Activated T-helper 2 cell treated with anti-CD3 and anti-CD28 coated beads, Interferon-gamma antibody, Interleukin-2, Interleukin-4, amounts not matched to agents 10 μg/mL and 5 μg/mL and 100 μg/mL, durations not matched to agents 14 hours and 24 hours and 36 hours (primary cell): Measurements from ENCODE around the gene PLEKHA1. TPM values are rescaled to one million over a fixed set of nuclear protein-coding genes. Genes with fewer than 3 reads are reported as not detected.

Experiments used
- DNase-seq: peaks from one replicate; pipeline ENCODE4 v3.0.0; 2021; ENCODE audit warnings: low spot score
- H3K27ac Mint-ChIP-seq: one replicate; pipeline ENCODE4 v1.8.0; 2021; ENCODE audit warnings: mixed read lengths
- H3K27me3 Mint-ChIP-seq: one replicate; pipeline ENCODE4 v1.8.0; 2021; ENCODE audit warnings: low read depth, mixed read lengths
- H3K36me3 Mint-ChIP-seq: one replicate; pipeline ENCODE4 v1.8.0; 2021; ENCODE audit warnings: low read depth, mixed read lengths
- H3K4me1 Mint-ChIP-seq: one replicate; pipeline ENCODE4 v1.8.0; 2021; ENCODE audit warnings: low read depth, mixed read lengths
- H3K4me3 Mint-ChIP-seq: one replicate; pipeline ENCODE4 v1.8.0; 2021; ENCODE audit warnings: low read depth, mild to moderate bottlenecking, moderate library complexity, mixed read lengths
- H3K9me3 Mint-ChIP-seq: one replicate; pipeline ENCODE4 v1.8.0; 2021; ENCODE audit warnings: mixed read lengths
- intact Hi-C: fragments of 100-400 bp; cut with micrococcal nuclease; formaldehyde crosslinking; loops from one replicate; pipeline ENCODE4 v1.15.1; 2023
- total RNA-seq: library from RNA; stranded (reverse); gene quantifications from 2 replicates; pipeline ENCODE4 v1.2.3, GENCODE V29; 2022

The PLEKHA1 gene
- total RNA-seq, 1 donor from 2014 or later: 4.5 TPM

DNA sequence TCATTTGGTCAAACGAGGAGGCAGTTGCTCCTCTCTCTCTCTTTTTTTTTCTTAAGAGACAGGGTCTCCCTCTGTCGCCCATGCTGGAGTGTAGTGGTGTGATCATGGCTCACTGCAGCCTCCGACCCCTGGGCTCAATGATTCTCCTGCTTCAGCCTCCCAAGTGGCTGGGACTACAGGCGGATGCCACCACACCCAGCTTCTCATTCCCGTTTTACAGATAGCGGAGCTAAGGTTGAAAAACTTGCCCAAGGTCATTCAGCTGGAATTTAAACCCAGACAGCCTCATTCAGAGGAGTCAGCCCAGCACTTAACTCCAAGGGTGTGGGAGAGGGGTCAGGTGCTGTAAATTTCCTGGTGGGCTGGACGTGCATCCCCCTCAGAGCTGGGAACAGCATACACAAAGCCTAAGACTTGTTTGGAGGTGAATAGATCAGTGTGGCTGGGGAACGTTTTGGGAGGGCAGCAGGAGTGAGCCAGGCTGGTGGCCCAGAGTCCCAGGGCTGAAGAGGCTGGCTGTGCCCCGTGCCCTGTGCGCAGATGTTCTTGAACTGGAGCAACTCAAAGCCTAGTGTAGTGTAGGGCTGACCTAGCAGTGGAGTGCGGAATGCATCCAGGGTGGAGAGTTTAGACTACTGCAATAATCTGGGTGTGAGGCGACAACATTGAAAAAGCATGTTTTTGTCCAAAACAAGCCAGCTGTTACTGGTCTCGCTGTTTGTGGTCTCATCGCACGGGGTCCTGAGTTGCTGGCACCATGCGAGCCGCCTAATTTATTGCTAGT lies 89.2 kb downstream of the PLEKHA1 start:
- H3K27ac Mint-ChIP-seq: no peak overlapping the region
- peaks cover 4% of the 10 kb centered on the region for H3K4me1 Mint-ChIP-seq
- H3K27me3 Mint-ChIP-seq: peaks cover 59% of the 10 kb centered on the region
- no peaks in the 10 kb centered on the region for H3K36me3 Mint-ChIP-seq
- H3K9me3 Mint-ChIP-seq: no peaks in the 10 kb centered on the region
- H3K4me3 Mint-ChIP-seq: no peak overlapping the region
- intact Hi-C loops: no loop called here
- no peak for DNase-seq

DNA sequence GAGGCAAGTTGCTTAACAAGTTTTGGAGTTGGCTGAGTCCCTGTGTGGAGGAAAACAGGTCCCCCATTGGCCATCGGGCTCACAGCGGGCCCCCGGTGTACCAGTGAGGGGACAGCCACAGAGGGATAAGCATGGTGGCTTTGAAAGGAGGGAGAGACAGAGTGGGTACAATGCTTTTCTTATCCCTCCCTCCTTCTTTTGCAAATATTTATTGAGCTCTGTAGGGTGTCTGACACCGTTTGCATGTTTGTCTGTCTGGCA lies 89.7 kb downstream of the PLEKHA1 start:
- peaks cover 4% of the 10 kb centered on the region for H3K4me1 Mint-ChIP-seq
- DNase-seq: no peak
- no peaks in the 10 kb centered on the region for H3K9me3 Mint-ChIP-seq
- no peak overlapping the region for H3K4me3 Mint-ChIP-seq
- intact Hi-C loops: no loop called here
- H3K36me3 Mint-ChIP-seq: no peaks in the 10 kb centered on the region
- H3K27ac Mint-ChIP-seq: no peak overlapping the region
- peaks cover 54% of the 10 kb centered on the region for H3K27me3 Mint-ChIP-seq

- intact Hi-C loops: no loop called here
- H3K4me1 Mint-ChIP-seq: peaks cover 4% of the 10 kb centered on the region
- no peak for DNase-seq
- H3K9me3 Mint-ChIP-seq: no peaks in the 10 kb centered on the region
- H3K4me3 Mint-ChIP-seq: no peak overlapping the region
- H3K27me3 Mint-ChIP-seq: peaks cover 50% of the 10 kb centered on the region
- no peaks in the 10 kb centered on the region for H3K36me3 Mint-ChIP-seq
- H3K27ac Mint-ChIP-seq: no peak overlapping the region
Measured at GRCh38 chr10:122464586-122464985, 90.1 kb downstream of the PLEKHA1 start.

DNA sequence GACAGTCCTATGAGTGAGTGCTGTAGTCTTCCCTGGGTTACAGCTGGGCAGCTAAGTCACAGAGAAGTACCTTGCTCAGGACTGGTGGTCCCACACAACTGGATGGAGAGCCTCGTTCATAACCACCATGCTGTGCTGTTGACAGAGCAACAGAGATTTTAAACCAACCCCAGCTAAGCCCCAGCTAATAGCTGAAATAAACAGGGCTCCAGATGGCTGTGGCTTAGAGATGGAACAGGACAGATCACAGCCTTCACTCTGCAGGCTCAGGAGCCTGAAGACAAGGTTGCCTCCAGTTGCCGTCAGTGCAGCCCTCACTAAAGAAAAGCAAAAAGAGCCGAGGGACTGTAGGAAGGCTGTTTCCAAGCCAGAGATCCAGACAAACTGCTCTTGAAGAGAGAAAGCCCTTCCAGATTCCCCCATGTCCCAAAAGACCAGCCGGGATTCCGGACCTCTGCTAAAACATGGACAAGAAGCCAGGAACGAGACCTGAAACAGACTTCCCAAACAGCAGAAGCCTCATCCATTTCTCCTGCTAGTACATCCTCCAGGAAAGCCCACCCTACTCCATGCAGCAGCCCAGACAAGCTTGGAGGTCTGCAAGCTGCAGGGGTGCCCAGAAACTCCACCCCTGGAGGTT lies 91.0 kb downstream of the PLEKHA1 start:
- Mint-ChIP-seq H3K4me1 (peaks cover 4% of the 10 kb centered on the region), H3K9me3 (no peaks in the 10 kb centered on the region), H3K27ac (no peak overlapping the region), H3K4me3 (no peak overlapping the region), H3K27me3 (peaks cover 48% of the 10 kb centered on the region), H3K36me3 (no peaks in the 10 kb centered on the region)
- DNase-seq: no peak
- intact Hi-C loops: no loop called here

DNA sequence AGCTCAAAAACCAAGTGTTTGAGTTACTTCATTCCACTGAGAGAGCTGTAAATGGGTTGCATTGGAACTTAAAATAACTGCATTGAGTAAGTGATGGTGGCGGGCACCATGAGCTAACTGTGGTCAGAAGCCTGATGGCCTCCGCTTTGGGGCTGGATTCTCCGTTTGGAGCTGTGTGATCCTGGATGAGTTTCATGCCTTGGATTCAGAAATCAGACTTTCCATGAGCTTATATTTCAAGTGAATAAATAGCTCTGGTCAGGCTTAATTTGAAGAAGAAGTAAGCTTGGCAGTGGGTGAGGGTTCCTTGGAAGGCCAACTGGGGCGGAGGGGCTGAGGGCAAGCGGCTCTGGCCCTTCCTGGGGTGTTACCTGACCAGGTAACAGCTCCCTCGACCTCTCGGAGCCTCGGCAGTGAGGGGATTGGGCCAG lies 92.5 kb downstream of the PLEKHA1 start:
- Mint-ChIP-seq H3K9me3 (no peaks in the 10 kb centered on the region), H3K4me1 (peaks cover 4% of the 10 kb centered on the region), H3K36me3 (no peaks in the 10 kb centered on the region), H3K27me3 (peaks cover 53% of the 10 kb centered on the region), H3K27ac (no peak overlapping the region), H3K4me3 (no peak overlapping the region)
- intact Hi-C loops: no loop called here
- no peak for DNase-seq

- Mint-ChIP-seq H3K4me3 (no peak overlapping the region), H3K9me3 (no peaks in the 10 kb centered on the region), H3K4me1 (peaks cover 3% of the 10 kb centered on the region), H3K27me3 (peaks cover 49% of the 10 kb centered on the region), H3K36me3 (no peaks in the 10 kb centered on the region), H3K27ac (no peak overlapping the region)
- no peak for DNase-seq
- intact Hi-C loops: no loop called here
Measured at GRCh38 chr10:122467701-122468100, 93.2 kb downstream of the PLEKHA1 start.

DNA sequence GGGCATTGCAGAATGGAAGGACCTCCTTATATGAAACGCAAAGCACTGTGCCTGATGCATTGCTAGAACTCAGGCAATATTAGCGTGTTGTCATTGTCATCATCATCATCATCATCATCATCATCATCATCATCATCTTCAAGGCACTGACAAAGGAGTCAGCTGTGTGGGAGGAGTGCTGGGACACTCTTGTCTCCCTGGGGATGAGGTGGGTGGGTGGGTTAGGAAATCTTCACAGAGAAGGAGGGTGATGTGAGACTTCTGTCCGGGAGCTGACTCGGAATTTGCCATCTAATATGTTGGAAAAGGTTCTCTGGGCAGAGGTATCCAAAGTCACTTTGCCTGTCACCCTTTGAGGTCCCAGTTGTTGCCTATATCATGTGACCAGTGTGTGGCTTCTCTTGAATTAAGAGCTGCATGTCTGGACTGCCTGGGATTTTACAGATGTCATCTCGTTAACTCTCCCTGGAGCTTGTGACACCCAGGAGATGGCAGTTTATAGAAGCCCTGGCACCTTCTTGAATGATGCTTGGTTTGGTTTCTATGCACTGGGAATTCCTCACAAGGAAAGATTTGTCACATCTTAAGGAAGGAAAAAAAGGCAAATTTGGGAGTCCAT lies 93.9 kb downstream of the PLEKHA1 start:
- no peak overlapping the region for H3K4me3 Mint-ChIP-seq
- H3K27ac Mint-ChIP-seq: no peak overlapping the region
- no peak for DNase-seq
- H3K36me3 Mint-ChIP-seq: no peaks in the 10 kb centered on the region
- H3K4me1 Mint-ChIP-seq: no peaks in the 10 kb centered on the region
- peaks cover 42% of the 10 kb centered on the region for H3K27me3 Mint-ChIP-seq
- intact Hi-C loops: no loop called here
- H3K9me3 Mint-ChIP-seq: no peaks in the 10 kb centered on the region

DNA sequence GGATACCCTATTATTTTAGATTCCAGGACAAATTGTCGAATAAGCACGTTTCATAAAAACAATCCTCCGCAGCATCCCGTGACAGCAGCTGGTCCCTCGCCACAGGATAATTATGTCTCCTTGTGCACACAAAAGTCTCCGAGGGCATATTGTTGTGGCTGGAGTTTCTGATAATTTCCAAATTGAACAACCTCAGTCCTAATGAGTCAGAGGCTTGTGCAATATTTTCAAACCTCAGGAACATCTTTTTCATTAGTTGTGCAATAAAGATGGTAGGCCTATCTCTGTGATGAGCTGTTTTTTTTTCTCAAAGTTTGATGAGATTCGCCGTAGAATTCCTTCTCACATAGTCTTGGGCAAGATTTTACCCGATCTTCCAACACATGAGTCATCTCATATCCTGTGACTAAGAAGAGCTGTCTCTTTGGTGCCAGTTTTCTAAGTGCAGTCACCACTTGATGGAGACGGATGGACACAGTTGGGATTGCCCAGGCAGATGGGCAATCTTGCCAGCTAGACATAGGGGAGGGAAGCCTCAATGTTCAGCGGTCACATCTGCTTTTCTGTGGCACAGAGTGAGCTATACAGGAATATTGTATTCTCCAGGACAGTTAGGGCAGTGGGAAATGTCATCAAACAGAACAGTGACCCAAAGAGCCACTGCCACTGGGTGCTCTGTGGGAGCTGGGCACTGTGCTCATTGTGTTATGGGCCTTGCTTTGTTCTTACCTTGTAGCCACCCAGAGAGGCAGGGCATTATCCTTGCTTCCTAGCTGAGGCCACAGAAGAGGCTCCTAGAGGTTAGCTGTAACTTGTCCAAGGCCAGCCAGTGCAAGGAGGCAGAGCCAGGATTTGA lies 94.6 kb downstream of the PLEKHA1 start:
- Mint-ChIP-seq H3K27ac (no peak overlapping the region), H3K4me1 (no peaks in the 10 kb centered on the region)
- intact Hi-C loops: no loop called here

GRCh38 chr10:122469848-122470247 lies 95.3 kb downstream of the PLEKHA1 start:
- Mint-ChIP-seq H3K4me1 (no peaks in the 10 kb centered on the region), H3K36me3 (no peaks in the 10 kb centered on the region), H3K27ac (no peak overlapping the region), H3K4me3 (no peak overlapping the region), H3K27me3 (peaks cover 40% of the 10 kb centered on the region), H3K9me3 (no peaks in the 10 kb centered on the region)
- no peak for DNase-seq
- intact Hi-C loops: no loop called here

More for the DNA sequence above, 94.6 kb downstream of the PLEKHA1 start:
- no peaks in the 10 kb centered on the region for H3K9me3 Mint-ChIP-seq
- no peak overlapping the region for H3K4me3 Mint-ChIP-seq
- peaks cover 40% of the 10 kb centered on the region for H3K27me3 Mint-ChIP-seq
- DNase-seq: no peak
- no peaks in the 10 kb centered on the region for H3K36me3 Mint-ChIP-seq

- Mint-ChIP-seq H3K9me3 (no peaks in the 10 kb centered on the region), H3K4me3 (no peak overlapping the region), H3K36me3 (no peaks in the 10 kb centered on the region), H3K4me1 (no peaks in the 10 kb centered on the region), H3K27ac (no peak overlapping the region), H3K27me3 (peaks cover 31% of the 10 kb centered on the region)
- intact Hi-C loops: no loop called here
- no peak for DNase-seq
Measured at GRCh38 chr10:122471531-122472177, 97.1 kb downstream of the PLEKHA1 start.

DNA sequence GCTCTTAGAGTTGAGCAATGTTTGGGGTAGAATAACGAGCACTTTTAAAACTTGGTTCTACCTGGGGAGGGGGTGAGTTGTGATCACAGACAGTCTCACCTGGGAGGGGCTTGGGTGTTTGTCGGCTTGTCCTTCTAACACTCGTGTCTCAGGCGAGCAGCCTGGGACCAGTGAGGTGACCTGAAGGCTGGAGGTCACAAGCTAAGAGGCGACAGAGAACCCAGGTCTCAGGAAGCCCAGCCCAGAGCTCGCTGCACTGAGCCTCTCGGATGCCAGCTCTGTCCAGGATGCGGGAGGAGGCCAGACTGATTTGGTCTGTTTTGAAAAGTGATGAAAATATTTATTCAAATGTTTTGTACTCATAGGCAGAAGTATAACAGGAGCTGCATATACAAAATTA lies 98.6 kb downstream of the PLEKHA1 start:
- peaks cover 31% of the 10 kb centered on the region for H3K27me3 Mint-ChIP-seq
- H3K27ac Mint-ChIP-seq: no peak overlapping the region
- H3K9me3 Mint-ChIP-seq: no peaks in the 10 kb centered on the region
- intact Hi-C loops: no loop called here
- no peak overlapping the region for H3K4me3 Mint-ChIP-seq
- H3K4me1 Mint-ChIP-seq: no peaks in the 10 kb centered on the region
- DNase-seq: no peak
- no peaks in the 10 kb centered on the region for H3K36me3 Mint-ChIP-seq

GRCh38 chr10:122474131-122474818 lies 99.8 kb downstream of the PLEKHA1 start:
- H3K4me1 Mint-ChIP-seq: no peaks in the 10 kb centered on the region
- H3K4me3 Mint-ChIP-seq: no peak overlapping the region
- no peak for DNase-seq
- intact Hi-C loops: no loop called here
- no peaks in the 10 kb centered on the region for H3K9me3 Mint-ChIP-seq
- no peak overlapping the region for H3K27ac Mint-ChIP-seq
- no peaks in the 10 kb centered on the region for H3K36me3 Mint-ChIP-seq
- H3K27me3 Mint-ChIP-seq: peaks cover 31% of the 10 kb centered on the region
